Fibroblast of villous mesenchyme (primary cell): ENCODE data around the gene SYT14. TPM values are rescaled to one million over a fixed set of nuclear protein-coding genes. Genes with fewer than 3 reads are reported as not detected.
A peak's percentile ranks its signal among the peaks of the same experiment; 100 is the strongest.

Experiments used
- DNase-seq: peaks from one replicate; pipeline ENCODE4 v3.0.0-alpha.2; 2010; ENCODE audit warnings: low read depth
- H3K4me3 ChIP-seq: 2 replicates; pipeline ENCODE4 v1.5.1; 2011; ENCODE audit warnings: low read depth, mild to moderate bottlenecking, low read length
- CTCF ChIP-seq: IDR thresholded peaks from 2 replicates; pipeline ENCODE4 v1.5.1; 2012; ENCODE audit warnings: low read depth, mild to moderate bottlenecking, low read length; ENCODE audit not compliant: insufficient read depth
- total RNA-seq: library from RNA; depleted of rRNA; stranded (reverse); fragments of >200 nt; gene quantifications from 2 replicates; pipeline ENCODE4 v1.2.3, GENCODE V29; 2012

Gene SYT14
- total RNA-seq, 1 donor: 3.9 TPM

GRCh38 chr1:210198840-210199239 lies 260.8 kb downstream of the SYT14 start:
- H3K4me3 ChIP-seq: no peak overlapping the region
- no peak for DNase-seq
- TF ChIP-seq CTCF: no peak

DNA sequence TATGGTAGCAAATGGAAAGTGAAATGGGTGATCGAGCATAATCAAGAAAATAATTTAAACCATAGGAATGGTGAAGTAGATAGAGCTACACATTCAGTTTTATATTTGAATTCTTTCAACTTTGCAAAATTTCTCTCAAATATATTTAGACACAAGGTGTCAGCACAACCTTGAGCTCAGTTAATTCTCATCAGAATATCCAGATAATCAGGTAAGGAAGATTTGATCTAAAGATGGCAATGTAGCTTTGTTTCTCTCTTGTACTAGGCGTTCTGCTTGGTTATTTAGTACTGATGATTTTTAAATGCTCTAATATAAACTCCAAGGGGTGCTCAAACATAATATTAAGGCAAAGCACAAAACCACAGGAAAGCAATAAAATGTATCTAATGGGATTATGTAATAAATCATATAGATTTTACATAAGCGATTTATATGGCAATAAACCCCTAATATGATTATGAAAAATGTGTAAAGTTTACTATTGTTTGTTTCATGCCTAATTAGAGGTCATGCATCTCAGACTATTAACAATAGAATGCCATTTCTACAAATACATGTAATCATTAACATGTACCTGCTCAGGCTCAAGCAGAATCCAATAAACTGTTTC lies 262.2 kb downstream of the SYT14 start:
- no peak for DNase-seq
- TF ChIP-seq CTCF: no peak
- no peak overlapping the region for H3K4me3 ChIP-seq

GRCh38 chr1:210201681-210202080 lies 263.7 kb downstream of the SYT14 start:
- peak; percentile 64 for DNase-seq
- no peak overlapping the region for H3K4me3 ChIP-seq
- TF ChIP-seq CTCF: no peak

DNA sequence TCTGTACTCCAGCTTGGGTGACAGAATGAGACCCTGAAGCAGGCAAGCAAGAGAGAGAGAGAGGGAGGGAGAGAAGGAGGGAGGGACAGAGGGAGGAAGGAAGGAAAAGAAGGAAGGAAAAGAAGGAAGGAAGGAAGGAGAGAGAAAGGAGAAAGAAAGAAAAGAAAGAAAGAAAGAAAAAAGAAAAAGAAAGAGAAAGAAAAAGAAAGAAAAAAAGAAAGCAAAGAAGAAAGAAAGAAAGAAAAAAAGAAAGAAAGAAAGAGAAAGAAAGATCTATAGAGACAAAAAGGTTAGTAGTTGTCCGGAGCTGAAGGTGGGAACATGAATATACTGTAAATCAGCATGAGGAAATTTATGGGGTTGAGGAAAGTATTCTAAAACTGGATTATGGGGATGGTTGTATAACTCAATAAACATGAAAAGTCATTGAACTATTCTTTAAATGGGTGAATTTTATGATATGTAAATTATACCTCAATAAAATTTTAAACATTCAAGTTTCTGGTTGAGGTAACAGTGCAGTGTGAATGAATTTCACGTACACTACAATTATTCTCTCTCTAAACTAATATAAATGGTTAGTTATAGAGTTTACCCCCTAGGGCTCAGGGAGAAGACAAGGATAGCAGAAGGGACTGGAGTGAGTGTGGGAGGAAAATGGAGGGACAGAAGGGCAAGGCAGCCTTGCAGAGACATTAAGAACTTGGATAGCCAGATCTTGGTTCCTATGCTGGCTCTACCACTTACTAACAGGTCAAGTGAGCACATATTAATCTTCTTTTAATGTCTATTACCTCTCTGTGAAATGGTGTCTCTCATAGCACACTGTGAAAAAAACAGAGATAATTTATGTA lies 269.8 kb downstream of the SYT14 start:
- no peak for DNase-seq
- TF ChIP-seq CTCF: no peak
- no peak overlapping the region for H3K4me3 ChIP-seq

GRCh38 chr1:210213335-210213734 lies 275.3 kb downstream of the SYT14 start:
- DNase-seq: no peak
- TF ChIP-seq CTCF: no peak
- no peak overlapping the region for H3K4me3 ChIP-seq

DNA sequence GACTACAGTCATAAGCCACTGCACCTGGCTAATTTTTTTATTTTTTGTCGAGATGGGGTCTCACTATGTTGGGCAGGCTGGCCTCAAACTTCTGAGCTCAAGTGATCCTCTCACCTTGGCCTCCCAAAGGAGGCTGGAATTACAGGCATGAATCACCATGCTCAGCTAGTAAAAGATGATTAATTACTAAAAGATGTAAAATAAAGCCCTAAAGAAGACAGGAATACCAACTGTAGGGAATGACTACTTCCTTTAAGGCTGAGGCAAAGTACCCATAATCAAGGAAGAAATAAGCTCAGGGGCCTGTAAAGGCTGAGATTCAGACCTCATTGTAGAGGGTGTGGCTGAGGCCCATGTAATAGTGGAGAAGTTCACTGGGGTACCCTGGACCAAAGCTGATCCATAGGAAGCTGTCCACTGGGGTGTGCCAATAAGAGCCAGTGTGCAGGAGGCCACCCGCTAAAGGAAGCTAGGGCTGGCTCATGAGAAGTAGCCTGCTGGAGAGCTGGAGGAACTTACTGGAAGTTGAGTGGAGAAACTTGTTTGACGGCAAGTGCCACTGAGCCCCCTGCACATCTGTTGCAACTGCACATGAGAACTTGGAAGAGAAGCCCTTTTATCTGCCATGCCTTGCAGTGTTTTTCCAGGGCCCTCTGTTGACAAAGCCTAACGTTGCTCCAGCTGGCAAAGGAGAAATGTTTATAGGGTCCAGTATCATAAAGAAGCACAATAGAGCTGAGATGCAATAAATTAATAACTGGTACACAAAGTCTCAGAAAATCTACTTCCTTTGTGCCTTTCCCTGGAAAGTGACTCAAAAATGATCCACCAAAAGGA lies 276.8 kb downstream of the SYT14 start:
- no peak for DNase-seq
- TF ChIP-seq CTCF: no peak
- H3K4me3 ChIP-seq: no peak overlapping the region
